Tibial artery (tissue), 4 donors: ENCODE measurements around the gene MPRIP.
"Not testable (repeated sequence)": the region's sequence is repeated elsewhere in the genome, so short reads cannot be mapped to it uniquely, and the experiment has no call there.

ENCODE experiments used
- DNase-seq, 2 donors: peaks; one replicate each; pipeline ENCODE4 v3.0.0-alpha.2; 2019
- H3K27ac ChIP-seq, 2 donors: fragments of 200-600 bp; sonication (generic) in 1 of 2; 1 replicate in 1 of 2; 2 replicates in 1 of 2; pipeline ENCODE4 v1.5.1; 2018 to 2019; ENCODE audit warnings: mild to moderate bottlenecking in 1 of 2
- H3K27me3 ChIP-seq, 2 donors: fragments of 200-600 bp; sonication (generic) in 1 of 2; one replicate each; pipeline versions ENCODE4 v1.5.1 to v1.6.0; 2016 to 2019
- H3K36me3 ChIP-seq, 3 donors: fragments of 200-600 bp; sonication (generic) in 2 of 3; one replicate each; pipeline ENCODE4 v1.5.1; 2016 to 2019; ENCODE audit warnings: mild to moderate bottlenecking in 2 of 3
- H3K4me1 ChIP-seq, 4 donors: fragments of 200-600 bp; sonication (generic) in 2 of 4; 1 replicate in 3 of 4; 2 replicates in 1 of 4; pipeline ENCODE4 v1.5.1; 2016 to 2019
- H3K4me3 ChIP-seq, 2 donors: fragments of 200-600 bp; sonication (generic) in 1 of 2; 1 replicate in 1 of 2; 2 replicates in 1 of 2; pipeline ENCODE4 v1.5.1; 2018 to 2019; ENCODE audit warnings: mild to moderate bottlenecking in 2 of 2
- H3K9me3 ChIP-seq, 3 donors: fragments of 200-600 bp; sonication (generic) in 1 of 3; one replicate each; pipeline ENCODE4 v1.5.1; 2016 to 2019
- intact Hi-C: fragments of 100-400 bp; cut with DNase I; formaldehyde crosslinking; loops from one replicate; pipeline ENCODE4 v1.15.0; 2023; ENCODE audit warnings: low total_unique reads
- TF ChIP-seq, protein P1 (sequence below), 2 experiments: fragments of 200-600 bp in 1 of 2; fragments of 450-650 bp in 1 of 2; IDR thresholded peaks; one replicate each; pipeline ENCODE4 v1.5.1; 2017 to 2019; ENCODE audit warnings: antibody characterized with exemption in 2 of 2, mild to moderate bottlenecking in 1 of 2, moderate library complexity in 1 of 2

Gene MPRIP

DNA sequence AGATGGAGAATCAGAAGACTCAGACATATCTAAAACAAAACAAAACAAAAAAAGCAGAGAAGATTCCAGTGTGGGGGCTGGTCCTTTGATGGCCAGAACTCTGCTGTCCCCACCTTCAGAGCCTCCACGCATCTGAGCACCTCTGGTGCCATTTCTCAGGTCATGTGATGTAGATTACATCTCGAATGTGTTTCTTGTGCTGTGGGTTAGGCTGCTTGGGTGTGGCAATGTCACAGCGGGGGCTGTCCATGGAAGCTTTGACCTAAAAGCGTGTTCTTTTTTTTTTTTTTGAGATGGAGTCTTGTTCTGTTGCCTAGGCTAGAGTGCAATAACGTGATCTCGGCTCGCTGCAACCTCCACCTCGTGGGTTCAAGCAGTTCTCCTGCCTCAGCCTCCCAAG, 112.7 kb downstream of the MPRIP start:
- H3K4me1 ChIP-seq: peaks cover 0 to 30% (median 20%) of the 10 kb centered on the region in 4 donors
- peaks cover 76 to 91% (median 81%) of the 10 kb centered on the region in 3 donors for H3K36me3 ChIP-seq
- H3K9me3 ChIP-seq: no peaks in the 10 kb centered on the region
- TF ChIP-seq, protein P1, sequence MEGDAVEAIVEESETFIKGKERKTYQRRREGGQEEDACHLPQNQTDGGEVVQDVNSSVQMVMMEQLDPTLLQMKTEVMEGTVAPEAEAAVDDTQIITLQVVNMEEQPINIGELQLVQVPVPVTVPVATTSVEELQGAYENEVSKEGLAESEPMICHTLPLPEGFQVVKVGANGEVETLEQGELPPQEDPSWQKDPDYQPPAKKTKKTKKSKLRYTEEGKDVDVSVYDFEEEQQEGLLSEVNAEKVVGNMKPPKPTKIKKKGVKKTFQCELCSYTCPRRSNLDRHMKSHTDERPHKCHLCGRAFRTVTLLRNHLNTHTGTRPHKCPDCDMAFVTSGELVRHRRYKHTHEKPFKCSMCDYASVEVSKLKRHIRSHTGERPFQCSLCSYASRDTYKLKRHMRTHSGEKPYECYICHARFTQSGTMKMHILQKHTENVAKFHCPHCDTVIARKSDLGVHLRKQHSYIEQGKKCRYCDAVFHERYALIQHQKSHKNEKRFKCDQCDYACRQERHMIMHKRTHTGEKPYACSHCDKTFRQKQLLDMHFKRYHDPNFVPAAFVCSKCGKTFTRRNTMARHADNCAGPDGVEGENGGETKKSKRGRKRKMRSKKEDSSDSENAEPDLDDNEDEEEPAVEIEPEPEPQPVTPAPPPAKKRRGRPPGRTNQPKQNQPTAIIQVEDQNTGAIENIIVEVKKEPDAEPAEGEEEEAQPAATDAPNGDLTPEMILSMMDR (IDR thresholded peaks at IDR 0.05): no peak
- no peak overlapping the region for H3K27ac ChIP-seq
- H3K4me3 ChIP-seq: no peak overlapping the region
- intact Hi-C loops: loop anchor here (5.0 kb wide), 1 partner anchor 82 kb away; the partner anchor contains the start of gene FLCN
- DNase-seq: no peak
- no peaks in the 10 kb centered on the region for H3K27me3 ChIP-seq

DNA sequence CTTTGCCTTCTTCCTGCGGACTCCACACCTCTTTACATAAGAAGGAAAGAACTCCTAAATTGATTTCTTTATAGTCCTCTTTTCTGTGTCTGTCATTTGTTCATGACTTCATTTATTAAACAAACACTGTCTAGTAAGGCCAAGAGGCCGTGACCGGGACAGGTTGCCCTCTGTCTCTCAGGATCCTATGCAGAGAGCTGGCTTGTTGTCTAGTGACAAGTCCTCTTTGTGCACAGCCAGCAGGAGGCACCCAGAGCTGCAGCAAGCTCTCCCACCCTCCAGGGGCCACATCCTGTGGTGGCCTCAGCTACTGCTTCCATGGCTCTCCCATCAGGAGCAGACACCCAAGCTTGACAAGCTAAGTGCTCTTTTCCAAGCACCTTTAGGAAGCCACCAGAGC, 113.3 kb downstream of the MPRIP start:
- Histone ChIP-seq H3K9me3 (no peaks in the 10 kb centered on the region), H3K36me3 (peaks cover 77 to 91% (median 82%) of the 10 kb centered on the region in 3 donors), H3K4me1 (peaks cover 0 to 28% (median 20%) of the 10 kb centered on the region in 4 donors), H3K4me3 (no peak overlapping the region), H3K27ac (no peak overlapping the region), H3K27me3 (no peaks in the 10 kb centered on the region)
- TF ChIP-seq, protein P1 (IDR thresholded peaks at IDR 0.05): no peak
- intact Hi-C loops: no loop called here
- DNase-seq: no peak

DNA sequence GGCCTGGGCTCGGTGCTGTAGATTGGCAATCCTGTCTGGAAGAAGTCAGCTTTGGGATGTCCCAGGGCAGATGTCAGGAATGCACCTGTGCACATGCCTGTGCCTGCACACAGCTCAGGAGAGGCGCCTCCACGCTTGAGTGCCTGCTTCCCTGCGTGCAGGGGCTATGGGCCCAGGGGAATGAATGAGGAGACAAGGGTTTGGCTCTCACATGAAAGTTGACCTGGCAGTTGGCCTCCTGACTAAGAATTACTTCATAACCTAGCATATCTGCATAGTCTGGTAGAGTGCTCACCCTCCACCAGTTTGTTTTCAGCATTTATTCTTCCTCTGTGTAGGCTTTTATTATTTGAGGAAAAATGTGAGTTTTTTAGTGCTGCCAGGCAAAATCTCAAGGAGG, 113.8 kb downstream of the MPRIP start:
- Histone ChIP-seq H3K27me3 (no peaks in the 10 kb centered on the region), H3K27ac (no peak overlapping the region), H3K4me1 (peaks cover 0 to 23% (median 16%) of the 10 kb centered on the region in 4 donors), H3K9me3 (no peaks in the 10 kb centered on the region), H3K36me3 (peaks cover 80 to 91% (median 87%) of the 10 kb centered on the region in 3 donors), H3K4me3 (no peak overlapping the region)
- no peak for DNase-seq
- intact Hi-C loops: no loop called here
- TF ChIP-seq, protein P1 (IDR thresholded peaks at IDR 0.05): no peak

DNA sequence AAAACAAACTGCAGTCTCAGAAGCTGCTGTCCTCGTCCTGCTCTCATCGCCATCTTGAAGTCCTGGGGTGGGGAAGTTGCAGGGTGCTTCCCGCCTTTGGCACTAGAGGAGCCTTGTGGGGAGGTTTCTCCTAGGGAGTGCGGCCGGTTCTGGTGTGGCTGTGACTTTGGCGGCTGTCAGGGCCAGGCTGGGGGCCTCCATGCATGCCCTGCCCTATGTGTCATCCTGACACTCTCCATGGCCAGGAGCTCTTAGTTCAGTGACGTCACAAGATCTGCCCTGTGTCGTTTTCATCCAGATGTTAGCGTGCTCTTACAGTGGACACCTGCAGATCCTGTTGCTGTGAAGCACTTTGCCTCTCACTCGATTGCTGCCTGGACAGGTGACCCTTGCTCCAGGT, 114.3 kb downstream of the MPRIP start:
- Histone ChIP-seq H3K27me3 (no peaks in the 10 kb centered on the region), H3K9me3 (no peaks in the 10 kb centered on the region), H3K36me3 (peaks cover 84 to 92% (median 91%) of the 10 kb centered on the region in 3 donors), H3K4me1 (peaks cover 0 to 19% (median 12%) of the 10 kb centered on the region in 4 donors), H3K27ac (no peak overlapping the region), H3K4me3 (no peak overlapping the region)
- TF ChIP-seq, protein P1 (IDR thresholded peaks at IDR 0.05): no peak
- DNase-seq: no peak
- intact Hi-C loops: no loop called here

DNA sequence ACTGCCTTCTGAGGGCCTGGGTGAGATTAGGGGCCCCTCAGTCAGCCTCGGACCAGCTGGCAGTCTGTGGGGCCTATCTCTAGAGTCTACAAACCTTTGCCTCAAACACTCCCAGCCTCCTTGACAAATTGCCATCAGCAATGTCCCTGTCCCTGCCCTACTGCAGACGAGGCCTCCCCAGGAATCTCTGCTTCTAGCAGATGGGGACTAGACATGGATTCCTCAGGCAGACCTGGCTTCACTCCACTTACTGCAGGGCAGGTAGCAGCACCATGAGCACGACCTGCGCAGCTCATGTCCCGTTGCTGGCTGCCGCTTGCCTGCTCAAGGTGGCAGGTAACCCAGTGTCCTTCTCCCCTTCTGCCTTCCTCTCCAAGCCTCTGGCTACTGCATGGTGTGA, 114.8 kb downstream of the MPRIP start:
- Histone ChIP-seq H3K27ac (no peak overlapping the region), H3K4me3 (no peak overlapping the region), H3K4me1 (peaks cover 0 to 14% (median 7%) of the 10 kb centered on the region in 4 donors), H3K27me3 (no peaks in the 10 kb centered on the region), H3K36me3 (peaks cover 90 to 97% (median 97%) of the 10 kb centered on the region in 3 donors), H3K9me3 (no peaks in the 10 kb centered on the region)
- TF ChIP-seq, protein P1 (IDR thresholded peaks at IDR 0.05): no peak
- intact Hi-C loops: no loop called here
- DNase-seq: no peak

DNA sequence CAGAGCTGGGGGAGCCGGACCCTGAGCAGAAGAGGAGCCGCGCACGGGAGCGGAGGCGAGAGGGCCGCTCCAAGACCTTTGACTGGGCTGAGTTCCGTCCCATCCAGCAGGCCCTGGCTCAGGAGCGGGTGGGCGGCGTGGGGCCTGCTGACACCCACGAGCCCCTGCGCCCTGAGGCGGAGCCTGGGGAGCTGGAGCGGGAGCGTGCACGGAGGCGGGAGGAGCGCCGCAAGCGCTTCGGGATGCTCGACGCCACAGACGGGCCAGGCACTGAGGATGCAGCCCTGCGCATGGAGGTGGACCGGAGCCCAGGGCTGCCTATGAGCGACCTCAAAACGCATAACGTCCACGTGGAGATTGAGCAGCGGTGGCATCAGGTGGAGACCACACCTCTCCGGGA, 116.2 kb downstream of the MPRIP start:
- H3K4me1 ChIP-seq, H3K4me3 ChIP-seq, H3K27ac ChIP-seq, H3K9me3 ChIP-seq, H3K27me3 ChIP-seq, intact Hi-C loops, DNase-seq: not testable (repeated sequence)
- peaks cover 96 to 100% (median 96%) of the 10 kb centered on the region in 3 donors for H3K36me3 ChIP-seq
